G401.6 (cell line): ENCODE data around the gene FAM98A.

Source experiments
- FAIRE-seq: peaks from 2 replicates; lab custom pipeline; 2012; peaks lifted over from hg19 to GRCh38; lab: Jason Lieb, UNC

FAM98A gene

DNA sequence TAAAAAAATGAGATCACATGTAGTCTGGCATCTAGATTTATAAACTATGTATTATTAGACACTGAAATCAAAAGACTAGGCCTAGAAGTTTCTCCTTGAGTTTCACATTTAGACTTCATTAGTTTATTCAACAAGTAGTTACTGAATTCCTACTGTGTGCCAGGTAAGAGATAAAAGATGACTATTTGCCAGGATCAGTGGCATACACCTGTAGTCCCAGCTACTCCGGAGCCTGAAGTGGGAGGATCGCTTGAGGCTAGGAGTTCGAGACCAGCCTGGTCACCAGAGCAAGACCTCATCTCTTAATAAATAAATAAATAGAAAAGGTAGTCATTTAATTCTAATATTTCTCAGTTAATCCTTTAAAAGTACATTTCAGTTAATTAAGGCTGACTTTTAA is 2.1 kb downstream of the FAM98A start:
- no peak for FAIRE-seq

DNA sequence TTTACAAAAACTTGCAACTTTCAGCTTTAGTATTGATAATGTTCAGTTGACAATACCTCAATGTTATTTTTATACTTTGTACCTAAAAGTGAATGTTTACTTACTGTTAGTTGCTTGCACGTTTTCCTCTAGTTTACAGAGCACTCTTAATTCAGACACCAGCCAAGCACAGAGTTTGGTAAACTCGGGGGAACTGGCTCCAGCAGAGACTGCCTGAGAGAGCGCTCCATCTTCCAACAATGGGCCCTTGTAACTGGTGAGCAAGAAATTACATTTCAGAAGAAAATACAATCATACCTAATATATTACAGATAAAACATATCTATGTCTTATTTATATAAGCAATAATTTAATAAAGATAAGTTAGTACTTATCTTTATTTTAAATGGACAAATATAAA is 3.7 kb downstream of the FAM98A start:
- FAIRE-seq: no peak

GRCh38 chr2:33589444-33589843 is 9.7 kb downstream of the FAM98A start:
- no peak for FAIRE-seq

DNA sequence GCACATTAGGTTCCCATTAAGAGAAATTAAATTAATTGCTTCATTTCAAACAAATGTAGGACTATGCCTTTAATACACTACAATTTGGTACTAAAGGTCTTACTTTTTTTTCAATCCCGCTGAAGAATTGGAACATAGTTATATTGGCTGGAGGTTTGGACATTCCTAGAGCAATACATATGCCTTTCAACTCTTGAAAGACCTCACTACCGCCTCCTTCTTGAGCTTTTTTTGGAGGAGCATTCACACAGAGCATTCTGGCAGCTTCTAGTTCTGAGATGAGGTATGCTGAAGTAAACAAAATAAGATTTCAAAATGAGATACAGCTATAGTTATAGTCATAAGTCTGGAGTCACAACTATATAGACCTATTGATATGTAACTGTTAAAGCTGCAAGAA is 10.9 kb downstream of the FAM98A start:
- no peak for FAIRE-seq

- no peak for FAIRE-seq
Observed at GRCh38 chr2:33586766-33587165, 12.3 kb downstream of the FAM98A start.

- FAIRE-seq: peak; percentile 96
Observed at GRCh38 chr2:33583194-33583938, 15.7 kb downstream of the FAM98A start.

DNA sequence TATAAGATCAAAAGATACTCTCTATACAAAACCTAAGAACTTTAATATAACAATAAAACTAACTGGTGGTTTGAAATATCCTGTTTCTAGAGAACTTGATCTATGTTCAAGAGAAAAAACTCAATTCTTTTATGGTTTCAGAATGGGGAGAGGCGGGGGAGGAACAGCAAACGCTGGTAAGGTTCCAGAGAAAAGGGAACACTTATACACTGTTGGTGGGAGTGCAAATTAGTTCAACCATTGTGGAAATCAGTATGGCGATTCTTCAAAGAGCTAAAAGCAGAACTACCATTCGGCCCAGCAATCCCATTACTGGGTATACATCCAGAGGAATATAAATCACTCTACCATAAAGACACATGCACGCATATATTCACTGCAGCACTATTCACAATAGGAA is 17.2 kb downstream of the FAM98A start:
- FAIRE-seq: no peak

GRCh38 chr2:33579227-33579626 is 19.9 kb downstream of the FAM98A start:
- FAIRE-seq: no peak

DNA sequence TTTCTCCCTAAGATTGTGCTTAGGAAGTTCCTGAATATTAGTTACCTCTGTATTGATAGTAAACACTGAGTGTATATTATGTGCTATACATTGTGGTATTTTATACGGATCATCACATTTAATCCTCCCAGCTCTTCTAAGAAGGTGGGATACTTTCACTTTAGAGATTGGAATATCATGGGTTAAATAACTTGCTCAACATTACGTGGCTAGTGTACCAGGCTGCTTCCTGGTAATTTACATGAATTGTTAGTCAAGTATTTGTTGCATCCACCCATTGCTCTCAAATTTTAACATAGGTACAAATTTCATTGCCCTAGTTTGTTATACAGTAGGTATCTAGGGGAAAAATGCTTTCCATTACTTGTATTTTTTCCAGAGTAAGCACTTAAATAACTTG is 21.4 kb downstream of the FAM98A start:
- FAIRE-seq: no peak

GRCh38 chr2:33577084-33577483 is 22.0 kb downstream of the FAM98A start:
- no peak for FAIRE-seq

- no peak for FAIRE-seq
Observed at GRCh38 chr2:33573657-33574056, 25.4 kb downstream of the FAM98A start.

DNA sequence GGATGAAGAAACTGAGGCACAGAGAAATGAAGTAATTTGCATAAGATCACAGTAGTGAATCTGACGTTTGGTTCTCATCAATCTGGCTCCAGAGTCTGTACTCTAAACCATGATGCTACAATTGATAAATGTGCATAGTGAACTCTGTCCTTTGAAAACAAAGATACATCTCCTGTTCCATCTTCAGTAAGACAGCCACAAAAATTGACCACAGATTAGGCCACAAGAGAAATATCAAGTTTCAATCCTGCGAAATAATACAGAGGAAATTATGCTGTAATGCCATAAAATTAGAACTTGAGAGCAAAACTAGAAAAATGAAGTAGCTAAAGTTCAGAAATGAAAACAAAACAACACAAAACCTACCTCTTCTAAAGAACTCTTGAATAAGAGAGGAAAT is 28.4 kb downstream of the FAM98A start:
- FAIRE-seq: no peak

GRCh38 chr2:33561872-33562271 is 37.2 kb downstream of the FAM98A start:
- FAIRE-seq: peak; percentile 19

GRCh38 chr2:33560017-33560416 is 39.1 kb downstream of the FAM98A start:
- FAIRE-seq: no peak

DNA sequence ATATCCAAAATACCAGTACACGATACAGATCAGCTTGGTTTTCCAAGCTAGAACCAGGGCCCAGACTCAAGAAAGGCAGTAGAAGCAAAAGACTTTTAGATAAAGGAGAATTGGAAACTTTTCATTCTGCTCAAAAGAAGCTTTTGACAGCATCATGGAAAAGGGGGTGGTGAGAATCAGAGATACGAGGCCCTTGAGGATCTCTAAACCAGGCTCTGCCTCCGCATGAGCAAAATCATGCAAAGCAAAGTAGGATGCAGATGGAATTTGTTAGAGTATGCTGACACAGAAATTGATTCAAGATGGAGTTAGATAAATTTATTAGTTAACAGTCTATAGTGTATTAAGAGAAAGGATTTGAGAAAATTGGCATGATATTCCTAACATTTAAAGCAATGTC is 39.8 kb downstream of the FAM98A start:
- no peak for FAIRE-seq

GRCh38 chr2:33555681-33556080 is 43.4 kb downstream of the FAM98A start:
- no peak for FAIRE-seq

DNA sequence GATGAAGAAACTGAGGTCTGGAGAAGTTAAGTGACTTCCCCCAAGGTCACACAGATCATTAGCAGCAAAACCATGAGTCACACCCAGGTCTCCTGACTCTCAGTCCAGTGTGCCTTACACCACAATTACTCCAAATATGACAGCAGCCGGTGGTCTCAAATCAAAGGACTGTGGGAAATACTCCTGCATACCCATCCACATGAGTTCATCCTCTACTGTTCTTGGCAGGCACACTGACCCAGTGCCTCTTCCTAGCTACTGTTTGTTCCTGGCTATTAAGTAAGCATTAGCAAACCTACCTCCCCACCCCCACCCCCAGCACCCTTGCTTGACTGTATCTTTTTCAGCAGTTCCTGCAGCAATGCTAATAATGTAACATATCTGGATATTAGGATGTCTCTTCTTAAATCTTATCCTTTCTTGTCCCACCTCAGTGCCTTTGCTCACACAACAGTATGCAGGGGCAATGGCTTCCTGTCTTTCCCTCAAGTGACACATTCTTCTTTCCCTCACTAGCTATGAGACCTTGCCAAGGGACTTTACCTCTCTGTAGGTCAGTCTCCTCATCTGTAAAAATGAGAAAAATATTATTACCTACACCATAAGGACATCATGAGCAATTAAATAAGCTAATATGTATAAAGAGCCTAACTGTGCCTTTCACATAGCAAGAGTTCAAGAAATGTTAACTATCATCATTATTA is 46.2 kb downstream of the FAM98A start:
- FAIRE-seq: no peak

DNA sequence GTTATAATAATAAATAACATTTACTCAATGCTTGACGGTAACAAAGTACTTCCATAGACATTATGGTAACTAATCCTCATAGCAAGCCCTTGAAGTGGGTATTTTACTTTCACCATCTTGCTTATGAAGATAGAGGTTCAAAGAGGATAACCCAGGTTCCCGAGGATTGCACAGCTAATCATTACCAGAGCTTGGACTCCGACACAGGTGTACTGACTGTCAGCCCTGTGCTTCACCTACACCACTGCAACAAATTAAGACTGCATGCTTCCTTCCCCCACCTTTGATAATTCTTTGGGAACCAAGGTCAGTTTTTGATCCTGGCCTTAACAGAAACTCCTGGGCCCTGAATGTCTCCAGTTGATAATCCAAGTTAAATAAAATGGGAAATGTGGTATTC is 48.9 kb downstream of the FAM98A start:
- no peak for FAIRE-seq

GRCh38 chr2:33541243-33541642 is 57.9 kb downstream of the FAM98A start:
- no peak for FAIRE-seq

- FAIRE-seq: no peak
Observed at GRCh38 chr2:33535421-33535820, 63.7 kb downstream of the FAM98A start.
